ENCODE results near the gene FAM78B.

FAM78B gene

DNA sequence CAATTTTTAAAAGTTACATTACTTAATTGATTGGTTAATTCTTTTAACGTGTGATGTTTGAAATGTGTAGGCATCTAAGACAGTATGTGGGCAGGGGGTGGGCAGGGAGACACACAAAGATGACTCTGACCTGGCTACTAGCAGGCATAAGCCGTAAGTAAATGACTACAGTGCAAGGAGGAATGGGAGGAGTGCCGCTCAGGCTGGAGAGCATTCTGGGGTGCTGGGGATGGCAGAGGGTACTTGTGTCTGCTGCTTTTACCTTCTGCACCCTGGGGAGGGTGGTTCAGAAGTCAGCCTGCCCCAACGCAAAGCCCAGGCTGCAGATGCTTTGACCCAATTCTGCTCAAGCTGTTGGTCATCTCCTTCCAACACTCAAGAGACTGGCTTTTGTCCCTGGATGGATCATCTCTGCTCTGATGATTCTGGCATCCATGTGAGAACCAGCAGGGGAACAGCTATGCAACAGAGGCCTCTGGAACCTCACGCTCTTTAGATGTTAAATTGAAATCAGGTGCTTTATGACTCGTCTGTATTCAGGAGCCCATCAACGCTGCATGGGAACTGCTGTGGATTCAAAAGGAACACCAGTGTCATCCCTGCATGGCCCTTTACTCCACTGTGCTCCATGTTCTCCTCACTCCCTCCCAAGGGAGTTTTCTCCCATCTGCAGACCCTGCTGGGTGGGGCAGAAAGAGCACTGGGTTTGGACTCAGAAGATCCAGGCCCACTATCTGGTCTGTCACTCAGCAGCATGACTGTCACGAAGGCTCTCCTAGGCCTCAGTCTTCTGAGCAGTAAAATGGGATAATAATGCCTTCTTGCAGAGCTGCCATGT, 78.8 kb downstream of the FAM78B start:
- Histone ChIP-seq H3K9ac (ENCODE audit: low read depth, low read length) (no peak overlapping the region), H3K4me1 (ENCODE audit: control insufficient read depth, insufficient read depth, low read length) (no peaks in the 10 kb centered on the region; the same call in 1 of the 2 replicates), H3K27me3 (ENCODE audit: control insufficient read depth, insufficient read depth, low read length) (no peaks in the 10 kb centered on the region), H3K27ac (ENCODE audit: low read depth, low read length) (no peak overlapping the region), H3K9me3 (ENCODE audit: control insufficient read depth, insufficient read depth, low read length) (no peaks in the 10 kb centered on the region), H3K36me3 (ENCODE audit: control insufficient read depth, insufficient read depth, low read length) (no peaks in the 10 kb centered on the region), H3K4me3 (ENCODE audit: low read depth, low read length) (no peak overlapping the region)

DNA sequence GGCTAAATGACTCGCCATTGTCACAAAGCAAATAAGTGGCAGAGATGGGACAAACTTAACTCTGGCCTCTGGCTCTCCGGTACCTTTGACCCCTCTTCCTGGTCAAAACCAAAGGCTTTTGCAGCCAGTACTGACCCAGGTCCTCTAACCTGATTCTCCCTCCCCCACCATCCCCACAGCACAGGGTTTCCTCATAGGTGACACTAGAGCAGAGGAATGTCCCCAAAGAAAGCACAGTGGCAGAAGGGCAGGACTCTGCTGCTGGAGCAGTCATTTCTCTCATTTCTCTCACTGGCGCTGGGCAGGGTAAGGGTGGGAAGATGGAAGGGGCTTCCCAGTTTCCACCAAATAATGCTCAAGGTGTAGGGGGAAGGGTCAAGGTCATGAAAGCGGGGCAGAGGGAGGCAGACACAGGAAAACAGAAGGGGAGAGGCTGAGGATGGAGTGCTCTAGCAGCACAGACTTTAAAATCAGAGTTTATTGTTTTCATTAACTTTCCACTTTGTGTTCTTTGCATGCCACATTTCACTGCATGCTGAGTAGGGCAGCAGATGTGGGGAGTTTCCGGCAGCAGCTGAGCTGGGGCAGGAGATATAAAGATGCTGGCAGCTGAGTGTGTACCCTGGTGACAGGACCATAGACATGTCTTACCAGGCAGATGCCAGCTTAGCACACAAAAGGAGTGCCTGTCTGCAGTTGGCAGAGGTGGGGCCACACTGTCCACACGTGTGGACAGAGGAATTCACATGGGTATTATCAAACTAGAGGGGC, 80.5 kb downstream of the FAM78B start:
- Histone ChIP-seq H3K27me3 (ENCODE audit: control insufficient read depth, insufficient read depth, low read length) (no peaks in the 10 kb centered on the region), H3K9ac (ENCODE audit: low read depth, low read length) (no peak overlapping the region), H3K4me3 (ENCODE audit: low read depth, low read length) (no peak overlapping the region), H3K9me3 (ENCODE audit: control insufficient read depth, insufficient read depth, low read length) (no peaks in the 10 kb centered on the region), H3K36me3 (ENCODE audit: control insufficient read depth, insufficient read depth, low read length) (no peaks in the 10 kb centered on the region), H3K4me1 (ENCODE audit: control insufficient read depth, insufficient read depth, low read length) (no peaks in the 10 kb centered on the region; the same call in 1 of the 2 replicates), H3K27ac (ENCODE audit: low read depth, low read length) (no peak overlapping the region)

DNA sequence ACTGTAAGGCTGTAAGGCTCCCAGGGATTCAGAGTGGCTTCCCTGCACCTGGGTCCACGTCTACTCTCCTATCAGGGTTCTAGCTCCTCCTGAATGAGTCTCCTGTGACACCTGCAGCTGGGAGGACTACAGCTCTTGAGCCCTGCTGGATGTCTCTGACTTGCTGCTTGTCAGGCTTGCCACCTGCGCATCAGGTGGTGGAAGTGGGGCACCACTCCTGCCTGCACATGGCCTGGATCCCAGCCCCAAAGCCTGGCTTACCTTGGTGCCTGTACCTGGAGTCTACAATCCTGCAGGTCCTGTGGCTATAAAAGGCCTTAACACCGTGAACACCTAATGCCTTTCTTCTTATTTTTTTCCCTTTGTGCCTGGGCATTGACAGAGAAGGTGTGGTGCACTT, 82.2 kb downstream of the FAM78B start:
- H3K27ac ChIP-seq (ENCODE audit: low read depth, low read length): no peak overlapping the region
- no peaks in the 10 kb centered on the region for H3K36me3 ChIP-seq (ENCODE audit: control insufficient read depth, insufficient read depth, low read length)
- no peak overlapping the region for H3K9ac ChIP-seq (ENCODE audit: low read depth, low read length)
- H3K4me1 ChIP-seq (ENCODE audit: control insufficient read depth, insufficient read depth, low read length): no peaks in the 10 kb centered on the region; the same call in 1 of the 2 replicates
- no peaks in the 10 kb centered on the region for H3K9me3 ChIP-seq (ENCODE audit: control insufficient read depth, insufficient read depth, low read length)
- H3K27me3 ChIP-seq (ENCODE audit: control insufficient read depth, insufficient read depth, low read length): no peaks in the 10 kb centered on the region
- H3K4me3 ChIP-seq (ENCODE audit: low read depth, low read length): no peak overlapping the region

DNA sequence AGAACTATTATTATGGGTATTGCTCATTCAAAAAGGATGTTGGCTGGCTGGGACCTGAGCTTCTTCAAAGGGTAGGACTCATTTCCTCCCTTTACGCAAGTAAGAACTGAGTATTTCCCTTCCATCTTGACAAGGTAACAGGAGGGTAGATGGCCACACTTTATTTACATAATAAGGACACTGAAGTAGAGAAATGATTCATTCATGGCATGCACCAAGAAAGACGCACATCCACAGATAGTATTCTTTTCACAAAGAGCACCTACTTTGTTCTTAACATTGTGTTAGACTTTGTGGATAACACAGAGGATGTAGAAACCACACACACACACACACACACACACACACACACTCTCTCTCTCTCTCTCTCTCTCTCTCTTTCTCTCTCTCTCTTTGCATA, 82.9 kb downstream of the FAM78B start:
- H3K27me3 ChIP-seq (ENCODE audit: control insufficient read depth, insufficient read depth, low read length): no peaks in the 10 kb centered on the region
- H3K27ac ChIP-seq (ENCODE audit: low read depth, low read length): no peak overlapping the region
- H3K9me3 ChIP-seq (ENCODE audit: control insufficient read depth, insufficient read depth, low read length): no peaks in the 10 kb centered on the region
- H3K9ac ChIP-seq (ENCODE audit: low read depth, low read length): no peak overlapping the region
- H3K4me3 ChIP-seq (ENCODE audit: low read depth, low read length): no peak overlapping the region
- H3K36me3 ChIP-seq (ENCODE audit: control insufficient read depth, insufficient read depth, low read length): no peaks in the 10 kb centered on the region
- no peaks in the 10 kb centered on the region; the same call in 1 of the 2 replicates for H3K4me1 ChIP-seq (ENCODE audit: control insufficient read depth, insufficient read depth, low read length)

DNA sequence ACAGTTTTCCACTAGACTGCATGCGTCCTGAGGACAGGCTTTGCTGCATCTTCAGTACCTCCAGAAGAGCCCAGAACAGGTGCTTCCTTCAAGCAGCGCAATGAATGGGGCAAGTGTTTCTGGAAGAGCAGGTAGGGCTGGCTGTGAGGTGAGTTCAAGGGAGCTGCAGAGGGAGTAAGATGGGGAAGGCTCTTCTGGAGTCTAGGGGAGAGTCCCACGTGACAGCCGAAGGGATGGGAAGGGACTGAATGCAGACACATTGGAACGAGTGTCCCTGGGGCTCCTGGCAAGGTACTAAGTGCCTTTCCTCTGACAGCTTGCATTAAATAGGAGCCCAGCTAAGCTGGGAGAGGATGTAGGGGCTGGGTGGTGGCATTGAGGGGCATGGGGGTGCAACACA, 84.2 kb downstream of the FAM78B start:
- H3K27me3 ChIP-seq (ENCODE audit: control insufficient read depth, insufficient read depth, low read length): no peaks in the 10 kb centered on the region
- no peaks in the 10 kb centered on the region; the same call in 1 of the 2 replicates for H3K4me1 ChIP-seq (ENCODE audit: control insufficient read depth, insufficient read depth, low read length)
- no peak overlapping the region for H3K27ac ChIP-seq (ENCODE audit: low read depth, low read length)
- no peak overlapping the region for H3K4me3 ChIP-seq (ENCODE audit: low read depth, low read length)
- H3K9me3 ChIP-seq (ENCODE audit: control insufficient read depth, insufficient read depth, low read length): no peaks in the 10 kb centered on the region
- H3K36me3 ChIP-seq (ENCODE audit: control insufficient read depth, insufficient read depth, low read length): no peaks in the 10 kb centered on the region
- H3K9ac ChIP-seq (ENCODE audit: low read depth, low read length): no peak overlapping the region

DNA sequence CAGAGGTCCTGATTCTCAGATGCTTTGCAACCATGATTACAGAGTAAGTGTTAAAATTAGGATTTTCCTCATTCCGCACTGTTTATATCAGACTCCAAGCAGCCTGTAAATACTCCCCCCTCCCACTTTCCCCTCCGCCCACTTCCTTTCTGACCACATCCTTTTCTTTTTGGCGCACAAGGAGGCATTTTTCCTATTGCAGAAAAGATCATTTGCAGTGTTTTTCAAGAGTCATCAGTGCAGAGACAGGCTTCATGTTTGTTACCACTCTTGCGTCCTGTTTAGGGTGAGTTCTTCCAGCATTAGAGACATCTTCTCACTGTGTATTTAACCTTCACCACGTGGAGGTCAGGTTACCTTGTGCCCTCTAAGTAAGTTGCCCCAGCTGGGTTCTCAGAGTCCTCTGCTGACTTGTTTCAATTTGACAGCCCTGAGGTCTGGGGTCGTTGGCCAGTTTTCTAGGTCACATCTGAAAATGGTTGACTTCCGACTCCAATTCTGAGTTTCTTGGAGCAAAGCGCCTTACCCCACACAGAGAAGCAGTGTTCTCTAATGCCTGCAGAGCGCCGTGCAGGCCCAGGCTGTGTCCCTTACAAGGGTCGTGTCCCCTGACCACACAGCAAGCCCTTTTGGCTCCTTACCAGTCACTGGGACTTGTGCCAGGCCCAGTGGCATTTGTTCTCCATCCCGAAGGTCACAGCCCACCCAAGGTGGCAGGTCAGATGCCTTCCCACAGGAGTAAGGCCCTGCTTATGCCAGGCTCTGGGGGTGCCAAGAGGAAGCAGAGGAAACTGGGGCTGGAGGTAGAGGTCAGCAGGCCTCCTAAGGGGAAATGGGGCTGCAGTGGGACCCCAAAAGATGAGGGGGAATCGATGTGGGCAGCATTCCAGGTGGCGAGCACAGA, 85.6 kb downstream of the FAM78B start:
- no peak overlapping the region for H3K4me3 ChIP-seq (ENCODE audit: low read depth, low read length)
- no peaks in the 10 kb centered on the region for H3K27me3 ChIP-seq (ENCODE audit: control insufficient read depth, insufficient read depth, low read length)
- no peak overlapping the region for H3K9ac ChIP-seq (ENCODE audit: low read depth, low read length)
- no peaks in the 10 kb centered on the region for H3K9me3 ChIP-seq (ENCODE audit: control insufficient read depth, insufficient read depth, low read length)
- H3K36me3 ChIP-seq (ENCODE audit: control insufficient read depth, insufficient read depth, low read length): no peaks in the 10 kb centered on the region
- H3K27ac ChIP-seq (ENCODE audit: low read depth, low read length): no peak overlapping the region
- H3K4me1 ChIP-seq (ENCODE audit: control insufficient read depth, insufficient read depth, low read length): no peaks in the 10 kb centered on the region; the same call in 1 of the 2 replicates

DNA sequence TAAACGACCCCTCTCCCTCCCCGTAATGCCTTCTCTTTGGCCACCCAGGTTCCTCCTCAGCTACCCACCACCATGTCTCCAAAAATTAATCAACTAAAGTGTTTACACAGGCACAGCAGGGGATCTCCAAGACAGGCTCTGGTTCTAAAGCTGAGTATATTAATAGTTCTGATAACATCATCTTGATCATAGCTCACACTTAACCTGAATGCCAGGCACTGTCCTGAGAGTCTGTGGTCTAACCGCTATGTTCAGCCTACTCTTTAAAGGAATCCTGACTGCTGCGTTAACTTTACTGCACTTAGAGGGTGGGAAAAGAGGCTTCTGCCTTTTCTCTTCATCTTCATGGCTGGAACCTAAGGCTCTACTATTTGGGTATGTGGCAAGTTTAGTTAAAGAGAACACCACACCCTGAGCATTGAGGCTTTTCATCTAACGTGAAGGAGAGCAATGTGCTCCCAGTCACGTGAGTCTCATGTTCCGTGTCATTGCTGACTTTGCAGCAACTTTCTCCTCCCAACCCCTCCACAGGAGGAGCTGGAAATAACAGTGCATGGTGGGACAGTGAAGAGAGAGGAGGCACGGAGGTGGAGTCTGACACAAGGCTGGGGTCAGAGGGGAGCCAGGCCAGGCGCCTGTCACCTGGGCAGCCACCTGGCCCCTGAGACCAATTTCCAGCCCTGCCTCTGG, 86.4 kb downstream of the FAM78B start:
- H3K9ac ChIP-seq (ENCODE audit: low read depth, low read length): no peak overlapping the region
- no peak overlapping the region for H3K27ac ChIP-seq (ENCODE audit: low read depth, low read length)
- H3K4me1 ChIP-seq (ENCODE audit: control insufficient read depth, insufficient read depth, low read length): no peaks in the 10 kb centered on the region
- H3K9me3 ChIP-seq (ENCODE audit: control insufficient read depth, insufficient read depth, low read length): no peaks in the 10 kb centered on the region
- no peak overlapping the region for H3K4me3 ChIP-seq (ENCODE audit: low read depth, low read length)
- no peaks in the 10 kb centered on the region for H3K27me3 ChIP-seq (ENCODE audit: control insufficient read depth, insufficient read depth, low read length)
- H3K36me3 ChIP-seq (ENCODE audit: control insufficient read depth, insufficient read depth, low read length): no peaks in the 10 kb centered on the region

DNA sequence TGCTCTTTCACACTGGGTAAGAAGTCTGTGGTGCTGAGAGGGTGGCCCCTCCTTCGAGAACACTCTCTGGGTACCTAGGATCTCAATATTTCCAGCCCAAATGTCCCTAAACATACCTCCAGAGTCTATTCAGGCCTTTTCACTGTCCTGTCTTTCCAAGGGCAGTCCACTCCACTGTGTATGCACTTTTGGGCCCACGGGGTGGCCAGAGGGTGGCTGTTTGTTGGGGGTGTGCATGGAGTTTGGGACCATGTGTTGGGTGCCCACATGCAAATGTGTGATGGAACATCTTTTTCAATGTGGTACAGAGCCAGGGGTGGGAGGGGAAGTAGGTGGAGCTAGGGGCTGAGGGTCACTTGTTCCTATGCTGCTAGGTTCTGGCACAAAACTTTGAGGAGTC, 87.5 kb downstream of the FAM78B start:
- H3K4me1 ChIP-seq (ENCODE audit: control insufficient read depth, insufficient read depth, low read length): no peaks in the 10 kb centered on the region
- H3K36me3 ChIP-seq (ENCODE audit: control insufficient read depth, insufficient read depth, low read length): no peaks in the 10 kb centered on the region

DNA sequence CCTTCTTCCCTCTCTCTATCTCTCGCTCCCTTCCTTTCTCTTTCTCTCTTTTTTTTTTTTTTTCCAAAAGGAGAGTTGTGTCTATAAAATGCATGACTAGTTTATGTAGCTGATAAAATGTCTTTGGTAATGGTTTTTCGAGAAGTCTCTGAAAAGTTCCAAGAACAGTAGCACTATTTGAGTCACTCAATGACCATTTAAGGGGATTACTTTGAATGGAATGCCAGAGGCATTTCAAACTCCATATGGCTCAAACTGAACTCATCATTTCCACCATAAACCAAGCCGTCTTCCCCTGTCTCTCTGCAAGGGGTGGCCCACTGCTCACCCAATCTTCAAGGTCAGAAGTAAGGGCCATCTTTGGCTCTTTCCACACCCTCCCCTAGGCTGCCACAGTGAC, 93.3 kb downstream of the FAM78B start:
- H3K4me1 ChIP-seq (ENCODE audit: control insufficient read depth, insufficient read depth, low read length): no peaks in the 10 kb centered on the region

More for the DNA sequence above, 87.5 kb downstream of the FAM78B start:
- no peak overlapping the region for H3K27ac ChIP-seq (ENCODE audit: low read depth, low read length)
- no peak overlapping the region for H3K4me3 ChIP-seq (ENCODE audit: low read depth, low read length)
- no peak overlapping the region for H3K9ac ChIP-seq (ENCODE audit: low read depth, low read length)
- H3K27me3 ChIP-seq (ENCODE audit: control insufficient read depth, insufficient read depth, low read length): no peaks in the 10 kb centered on the region
- no peaks in the 10 kb centered on the region for H3K9me3 ChIP-seq (ENCODE audit: control insufficient read depth, insufficient read depth, low read length)

DNA sequence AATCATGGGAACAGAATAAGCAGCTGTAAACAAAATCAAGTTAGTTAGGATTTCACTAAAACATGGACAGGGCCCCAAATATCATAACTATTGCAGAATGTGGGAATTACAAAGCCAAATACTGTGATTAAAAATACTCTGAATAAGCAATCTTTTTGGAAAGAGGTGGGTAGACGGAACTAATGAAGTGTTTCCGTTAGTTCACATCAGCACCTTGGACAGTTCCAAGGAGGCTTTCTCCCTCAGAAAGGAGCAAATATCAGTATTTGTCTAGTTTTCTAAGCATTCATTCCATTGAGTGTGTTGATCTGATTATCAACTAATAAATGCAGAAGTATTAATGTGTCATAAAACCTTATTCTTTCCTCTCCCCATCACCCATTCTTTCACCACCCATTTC, 97.4 kb downstream of the FAM78B start:
- no peak overlapping the region for H3K9ac ChIP-seq (ENCODE audit: low read depth, low read length)
- H3K9me3 ChIP-seq (ENCODE audit: control insufficient read depth, insufficient read depth, low read length): no peaks in the 10 kb centered on the region
- H3K4me1 ChIP-seq (ENCODE audit: control insufficient read depth, insufficient read depth, low read length): peaks cover 5% of the 10 kb centered on the region; the same call in 1 of the 2 replicates
- no peaks in the 10 kb centered on the region for H3K27me3 ChIP-seq (ENCODE audit: control insufficient read depth, insufficient read depth, low read length)
- H3K4me3 ChIP-seq (ENCODE audit: low read depth, low read length): no peak overlapping the region
- H3K36me3 ChIP-seq (ENCODE audit: control insufficient read depth, insufficient read depth, low read length): no peaks in the 10 kb centered on the region
- no peak overlapping the region for H3K27ac ChIP-seq (ENCODE audit: low read depth, low read length)

More for the DNA sequence above, 93.3 kb downstream of the FAM78B start:
- Histone ChIP-seq H3K9me3 (ENCODE audit: control insufficient read depth, insufficient read depth, low read length) (no peaks in the 10 kb centered on the region), H3K36me3 (ENCODE audit: control insufficient read depth, insufficient read depth, low read length) (no peaks in the 10 kb centered on the region), H3K4me3 (ENCODE audit: low read depth, low read length) (no peak overlapping the region), H3K27ac (ENCODE audit: low read depth, low read length) (no peak overlapping the region), H3K27me3 (ENCODE audit: control insufficient read depth, insufficient read depth, low read length) (no peaks in the 10 kb centered on the region), H3K9ac (ENCODE audit: low read depth, low read length) (no peak overlapping the region)

Data from HUES48 (cell line).